AG08395 (cell line): ENCODE data around the gene ZFP3.
"Not testable (repeated sequence)": the region's sequence is repeated elsewhere in the genome, so short reads cannot be mapped to it uniquely, and the experiment has no call there.

Experiments used
- DNase-seq: peaks from one replicate; pipeline ENCODE4 v3.0.0; 2012; ENCODE audit warnings: mixed read lengths, low spot score

ZFP3 gene

DNA sequence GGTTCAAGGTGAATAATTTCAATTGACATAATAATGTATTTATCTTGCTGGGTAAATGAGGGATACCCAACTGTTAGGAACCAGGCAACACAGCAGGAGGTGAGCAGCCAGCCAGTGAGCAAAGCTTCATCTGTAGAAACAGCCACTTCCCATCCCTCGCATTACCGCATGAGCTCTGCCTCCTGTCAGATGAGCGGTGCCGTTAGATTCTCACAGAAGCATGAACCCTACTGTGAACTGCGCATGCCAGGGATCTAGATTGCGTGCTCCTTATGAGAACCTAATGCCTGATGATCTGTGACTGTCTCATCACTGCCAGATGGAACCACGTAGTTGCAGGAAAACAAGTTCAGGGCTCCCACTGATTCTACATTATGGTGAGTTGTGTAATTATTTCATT, 46.6 kb downstream of the ZFP3 start:
- not testable (repeated sequence) for DNase-seq

- no peak for DNase-seq
Observed at GRCh38 chr17:5126719-5127488, 48.6 kb downstream of the ZFP3 start.

- DNase-seq = no peak
Observed at GRCh38 chr17:5127910-5128309, 49.6 kb downstream of the ZFP3 start.

DNA sequence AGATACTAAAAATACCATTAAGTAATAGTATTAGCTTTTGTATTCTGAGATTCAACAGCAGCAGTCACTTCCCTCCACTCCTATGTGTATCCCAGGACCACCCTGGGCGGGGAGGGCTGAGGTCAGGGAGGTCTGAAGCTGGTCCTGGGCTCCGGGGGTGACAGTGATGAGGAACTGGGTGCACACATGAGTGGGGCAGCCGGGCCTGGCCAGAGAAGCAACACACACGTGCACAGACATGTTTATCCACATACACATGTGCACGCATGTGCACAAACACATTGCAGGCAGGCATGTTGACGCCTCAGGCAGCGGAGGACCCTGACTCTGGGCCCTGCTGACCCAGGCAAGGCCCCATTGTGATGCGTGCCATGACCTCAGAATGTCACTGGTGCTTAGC, 50.1 kb downstream of the ZFP3 start:
- not testable (repeated sequence) for DNase-seq

DNA sequence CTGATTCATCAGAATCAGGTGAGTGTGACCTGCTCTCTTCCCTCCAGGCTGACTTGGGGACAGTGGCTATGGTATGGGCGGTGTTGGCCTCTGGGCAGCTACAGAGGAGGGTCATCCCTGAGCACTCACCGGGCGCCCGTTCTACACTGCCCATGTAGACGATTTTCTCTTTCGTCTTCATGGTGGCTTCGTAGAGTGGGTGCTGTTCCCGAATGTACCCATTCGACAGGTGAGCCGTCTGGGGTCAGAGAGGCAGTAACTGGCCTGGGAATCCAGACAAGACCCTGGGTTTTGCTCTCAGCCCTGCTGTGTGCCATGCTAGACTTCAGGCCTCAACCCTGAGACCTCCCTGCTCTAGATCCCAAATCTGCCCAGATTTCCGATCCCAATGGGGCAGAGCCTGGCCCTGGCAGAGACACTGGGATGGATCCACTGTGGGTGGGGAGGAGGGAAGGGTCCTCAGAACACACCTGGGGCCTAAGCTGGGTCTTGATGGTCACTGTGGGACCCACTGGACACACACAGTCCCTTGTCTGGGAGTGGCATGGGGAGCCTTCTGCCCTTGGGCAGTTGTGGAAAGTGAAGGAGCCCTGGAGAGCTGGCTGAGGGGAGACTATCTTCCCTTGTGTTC, 50.8 kb downstream of the ZFP3 start:
- DNase-seq = no peak

GRCh38 chr17:5129770-5130169, 51.5 kb downstream of the ZFP3 start:
- not testable (repeated sequence) for DNase-seq

GRCh38 chr17:5130261-5130660, 52.0 kb downstream of the ZFP3 start:
- DNase-seq = not testable (repeated sequence)

DNA sequence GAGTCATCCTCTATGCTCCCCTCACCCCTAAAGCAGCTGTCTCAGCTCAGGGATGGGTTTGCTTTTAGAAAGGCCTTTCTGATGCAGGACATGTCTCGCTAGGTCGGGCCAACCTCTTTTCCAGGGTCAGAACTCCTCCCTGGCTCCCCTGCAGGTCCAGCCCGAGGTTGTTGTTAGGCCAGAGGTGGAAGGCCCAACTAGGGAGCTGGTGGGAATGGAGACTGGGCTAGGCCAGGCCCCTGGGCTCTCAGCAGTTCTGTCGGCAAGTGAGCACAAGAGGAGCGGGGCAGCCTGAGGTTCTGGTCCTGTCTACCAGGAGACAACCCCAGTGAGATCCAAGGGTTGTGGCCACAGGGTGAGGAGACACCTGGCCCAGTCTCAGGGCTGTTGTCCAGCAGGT, 52.4 kb downstream of the ZFP3 start:
- DNase-seq = not testable (repeated sequence)

GRCh38 chr17:5131146-5131715, 53.0 kb downstream of the ZFP3 start:
- no peak for DNase-seq

- DNase-seq = not testable (repeated sequence)
Observed at GRCh38 chr17:5131799-5132502, 53.7 kb downstream of the ZFP3 start.

DNA sequence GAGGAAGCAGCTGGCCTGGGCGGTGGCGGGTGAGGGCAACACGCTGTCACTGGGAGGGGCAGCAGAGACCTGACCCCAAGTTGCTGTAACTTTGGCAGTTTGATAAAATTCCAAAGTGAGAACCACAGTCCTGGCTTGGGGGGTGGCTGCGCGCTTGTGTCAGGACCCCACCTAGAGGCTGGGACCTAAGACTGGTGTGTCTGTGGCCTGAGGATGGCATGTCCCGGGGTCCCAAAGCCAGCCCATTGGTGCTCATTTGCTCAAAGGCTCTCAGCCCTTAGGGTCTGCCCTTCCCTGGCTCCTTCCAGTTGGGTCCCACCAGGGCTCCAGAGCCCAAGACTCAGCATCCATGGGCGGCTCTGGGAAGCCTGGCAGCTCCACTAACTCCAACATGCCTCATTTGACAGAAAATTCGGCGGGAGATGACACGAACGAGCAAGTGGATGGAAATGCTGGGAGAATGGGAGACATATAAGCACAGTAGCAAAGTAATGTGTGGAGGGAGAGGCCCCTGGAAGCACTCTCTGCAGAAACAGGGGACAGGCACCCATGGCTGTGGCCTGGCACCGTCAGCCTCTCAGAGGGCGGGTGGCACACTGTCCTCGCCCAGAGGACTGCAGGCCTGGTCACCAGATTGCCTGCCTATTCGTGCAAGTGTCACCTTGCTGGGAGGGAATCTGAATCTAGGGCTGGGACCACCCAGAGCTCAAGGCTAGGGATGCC, 54.4 kb downstream of the ZFP3 start:
- not testable (repeated sequence) for DNase-seq

- DNase-seq = no peak
Observed at GRCh38 chr17:5133311-5133710, 55.0 kb downstream of the ZFP3 start.

DNA sequence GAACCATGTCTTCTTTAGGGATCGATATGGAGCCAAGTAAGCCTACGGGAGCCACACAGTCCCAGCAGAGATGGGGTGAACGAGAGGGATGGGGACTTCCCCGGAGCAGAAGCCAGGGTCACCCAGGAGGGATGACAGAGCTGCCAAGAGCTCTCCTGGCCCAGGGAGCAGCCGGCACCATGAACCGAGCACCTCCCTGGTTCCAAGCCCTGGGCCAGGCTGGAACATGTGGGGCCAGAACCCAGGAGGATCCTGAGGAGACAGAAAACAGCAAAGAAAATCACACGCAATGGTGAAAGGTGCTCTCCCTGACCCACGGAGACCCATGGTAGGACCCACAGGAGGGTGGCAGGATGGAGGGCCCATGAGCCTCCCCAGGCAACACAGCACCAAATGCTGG, 55.7 kb downstream of the ZFP3 start:
- DNase-seq = not testable (repeated sequence)

DNA sequence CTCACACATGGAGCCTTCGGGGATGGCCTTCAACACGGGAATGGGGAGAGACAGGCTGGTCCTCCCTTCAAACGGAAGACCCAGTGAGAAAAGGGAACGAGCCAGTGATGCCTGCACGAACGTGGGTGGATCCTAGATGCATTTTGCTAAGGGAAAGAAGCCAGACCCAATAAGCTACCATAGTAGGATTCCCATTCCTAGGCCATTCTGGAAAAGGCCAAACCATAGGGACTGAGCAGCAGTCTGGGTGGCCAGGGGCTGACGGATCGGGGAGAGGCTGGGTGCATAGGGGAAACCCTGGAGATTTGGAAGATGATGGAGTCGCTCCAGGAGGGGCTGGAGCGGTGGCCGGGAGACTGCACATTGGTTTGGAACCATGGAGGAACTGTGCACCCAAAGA, 56.3 kb downstream of the ZFP3 start:
- not testable (repeated sequence) for DNase-seq

GRCh38 chr17:5135131-5135712, 57.0 kb downstream of the ZFP3 start:
- DNase-seq = not testable (repeated sequence)

- no peak for DNase-seq
Observed at GRCh38 chr17:5135726-5136579, 57.7 kb downstream of the ZFP3 start.

GRCh38 chr17:5136580-5137412, 58.5 kb downstream of the ZFP3 start:
- not testable (repeated sequence) for DNase-seq

DNA sequence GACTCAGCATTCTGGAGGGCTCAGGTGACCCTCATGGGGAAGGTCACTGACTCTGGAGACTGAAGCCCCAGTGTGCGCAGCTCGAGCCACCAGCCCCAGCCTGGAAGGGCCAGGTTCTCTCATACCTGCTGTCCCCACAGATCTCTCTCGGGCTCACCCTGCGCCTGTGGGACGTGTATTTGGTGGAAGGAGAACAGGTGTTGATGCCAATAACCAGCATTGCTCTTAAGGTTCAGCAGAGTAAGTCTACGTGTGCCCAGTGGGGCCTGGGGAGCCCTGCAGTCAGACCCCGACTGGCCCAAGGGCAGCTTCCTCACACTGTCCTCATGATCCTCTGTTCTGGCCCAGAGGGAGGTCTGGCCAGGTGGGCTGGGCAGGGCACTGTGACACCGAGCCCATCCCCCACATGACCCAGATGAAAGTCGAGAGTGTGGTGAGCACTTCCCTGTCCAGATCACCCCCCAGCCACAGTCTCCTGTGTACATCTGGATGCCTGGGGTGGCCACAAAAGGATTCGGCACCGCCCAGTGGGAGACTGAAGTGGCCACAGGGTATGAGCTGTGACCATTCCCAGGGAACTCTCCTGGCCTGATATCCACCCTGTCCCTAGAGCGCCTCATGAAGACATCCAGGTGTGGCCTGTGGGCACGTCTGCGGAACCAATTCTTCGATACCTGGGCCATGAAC, 59.4 kb downstream of the ZFP3 start:
- not testable (repeated sequence) for DNase-seq

GRCh38 chr17:5138198-5138544, 59.9 kb downstream of the ZFP3 start:
- DNase-seq = not testable (repeated sequence)
